ENCODE data around the gene MAPT.

DNA sequence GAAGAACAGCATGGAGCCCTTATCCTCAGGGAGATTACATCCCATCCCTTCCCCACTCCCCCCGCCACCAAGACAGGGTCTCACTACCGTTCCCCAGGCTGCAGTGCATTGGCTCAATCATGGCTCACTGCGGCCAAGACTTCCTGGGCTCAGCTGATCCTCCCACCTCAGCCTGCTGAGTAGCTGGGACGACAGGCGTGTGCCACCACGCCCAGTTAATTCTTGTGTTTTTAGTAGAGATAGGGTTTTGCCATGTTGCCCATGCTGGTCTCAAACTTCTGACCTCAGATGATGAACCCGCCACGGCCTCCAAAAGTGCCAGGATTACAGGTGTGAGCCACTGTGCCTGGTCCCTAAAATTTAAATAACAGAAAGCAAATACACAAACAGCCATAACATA, 153.5 kb downstream of the MAPT start:
- no peak for TF ChIP-seq POLR2A (IDR thresholded peaks at IDR 0.05; ENCODE audit: extremely low read depth, insufficient read length)
- no peak for TF ChIP-seq CTCF (IDR thresholded peaks at IDR 0.05; ENCODE audit: low read depth, low read length)

All from NB4 (cell line).